NCI-H2227 (cell line): ENCODE measurements around the gene ATP10B.
"Not testable (repeated sequence)": the region's sequence is repeated elsewhere in the genome, so short reads cannot be mapped to it uniquely, and the experiment has no call there.

Experiments
- DNase-seq: peaks from one replicate; lab custom pipeline; 2025; ENCODE audit not compliant: unreplicated experiment; lab: John Stamatoyannopoulos, UW

The ATP10B gene

DNA sequence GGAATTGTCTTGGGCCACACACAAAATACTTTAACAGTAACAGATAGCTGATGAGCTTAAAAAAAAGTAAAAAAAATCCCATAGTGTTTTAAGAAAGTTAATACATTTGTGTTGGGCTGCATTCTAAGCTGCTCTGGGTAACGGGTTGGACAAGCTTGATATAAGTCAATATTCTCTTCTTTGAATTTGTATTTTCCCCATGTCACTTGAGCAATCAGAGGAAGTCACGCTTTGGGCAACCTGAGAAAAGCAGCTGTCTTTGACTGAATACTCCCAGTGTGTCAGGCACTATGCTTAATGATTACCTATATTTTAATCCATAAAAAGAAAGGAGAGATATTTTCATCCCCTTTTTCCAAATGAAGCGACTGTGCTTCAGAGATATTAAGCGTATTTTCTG, 84.9 kb downstream of the ATP10B start:
- DNase-seq = no peak

DNA sequence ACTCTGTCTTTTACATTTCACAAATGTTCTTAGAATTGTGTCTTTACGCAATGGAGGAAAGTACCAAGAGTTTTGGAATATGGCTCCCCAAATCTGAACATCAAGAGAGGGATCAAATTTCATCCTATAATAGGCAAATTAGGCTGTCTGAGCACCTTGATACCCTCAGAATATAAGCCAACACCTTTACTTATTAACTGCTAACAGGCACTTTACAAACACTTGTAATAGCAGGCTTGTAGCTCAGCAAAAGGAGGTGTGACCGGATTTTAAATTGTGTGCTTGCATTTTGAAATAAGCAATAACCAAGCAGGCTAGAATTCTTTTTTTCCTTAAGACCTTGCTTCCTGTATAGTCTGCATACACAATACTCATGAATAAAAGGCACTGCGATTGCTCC, 92.0 kb downstream of the ATP10B start:
- no peak for DNase-seq

DNA sequence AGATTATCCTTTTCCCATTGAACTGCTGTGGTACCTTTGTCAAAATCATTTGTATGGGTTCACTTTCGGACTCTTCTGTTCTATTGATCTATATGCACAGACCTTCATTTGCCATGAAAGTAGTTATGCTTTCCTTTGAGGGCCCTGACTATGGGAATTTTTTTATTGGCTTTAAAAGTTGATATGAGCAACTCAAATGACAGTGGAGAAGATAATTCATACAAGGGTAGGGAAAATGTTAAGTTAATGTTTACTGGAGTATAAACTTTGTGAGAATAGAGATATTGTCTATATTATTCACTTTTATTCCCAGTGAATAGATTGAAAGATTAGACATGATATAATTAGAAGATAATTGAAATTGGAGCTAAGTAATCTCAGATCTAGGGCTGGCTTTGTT, 94.8 kb downstream of the ATP10B start:
- no peak for DNase-seq

DNA sequence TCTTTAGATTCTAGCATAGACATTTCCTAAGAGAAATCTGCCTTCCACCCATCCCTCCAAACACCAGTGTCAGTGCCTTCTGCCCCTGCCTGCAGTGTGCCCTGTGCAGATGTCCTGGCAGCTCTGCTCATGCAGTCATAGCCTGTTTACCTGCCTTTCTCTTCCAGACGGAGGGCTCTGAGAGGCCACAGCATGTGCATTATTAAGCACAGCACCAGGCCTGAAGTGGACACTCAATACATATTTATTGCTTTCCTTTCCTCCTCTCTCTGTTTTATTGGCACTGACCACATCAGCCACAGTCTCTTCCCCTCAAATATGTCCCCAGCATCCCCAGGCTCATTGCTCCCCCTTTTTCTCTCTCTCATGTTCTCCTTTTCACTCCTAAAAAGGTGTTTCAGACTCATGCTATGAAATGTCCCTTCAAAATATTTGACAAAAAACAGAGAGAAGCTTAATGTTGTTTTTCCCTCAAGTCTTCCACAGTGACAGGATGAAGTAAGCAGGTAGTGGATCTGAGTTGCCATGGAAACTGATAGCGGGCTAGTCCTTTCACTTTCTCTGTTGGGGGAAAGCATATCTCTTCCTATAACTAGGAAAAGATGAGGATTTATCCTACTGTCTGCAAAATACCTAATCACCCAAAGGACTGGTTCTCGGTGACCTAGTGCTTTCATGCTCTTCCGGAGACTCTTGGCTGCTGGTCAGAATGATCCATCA, 100.9 kb downstream of the ATP10B start:
- no peak for DNase-seq

DNA sequence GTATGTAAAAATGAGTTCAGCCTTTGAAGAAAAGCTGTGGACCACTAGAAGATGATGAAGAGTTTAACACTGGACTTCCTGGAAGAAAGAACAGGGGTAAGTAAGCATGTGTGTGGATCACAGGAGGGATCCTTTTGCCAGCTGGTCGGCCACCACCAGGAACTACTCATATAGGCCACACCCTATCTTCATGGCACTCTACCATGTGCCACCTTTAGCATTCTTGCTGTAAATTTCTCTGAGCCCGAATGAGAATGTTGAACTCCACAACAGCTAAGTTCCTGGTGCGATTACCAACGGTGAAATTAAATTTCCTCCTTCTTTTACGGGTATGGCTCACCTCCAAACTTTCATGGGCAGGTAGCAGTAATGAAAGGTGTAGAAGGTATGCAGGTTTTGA, 102.3 kb downstream of the ATP10B start:
- no peak for DNase-seq

DNA sequence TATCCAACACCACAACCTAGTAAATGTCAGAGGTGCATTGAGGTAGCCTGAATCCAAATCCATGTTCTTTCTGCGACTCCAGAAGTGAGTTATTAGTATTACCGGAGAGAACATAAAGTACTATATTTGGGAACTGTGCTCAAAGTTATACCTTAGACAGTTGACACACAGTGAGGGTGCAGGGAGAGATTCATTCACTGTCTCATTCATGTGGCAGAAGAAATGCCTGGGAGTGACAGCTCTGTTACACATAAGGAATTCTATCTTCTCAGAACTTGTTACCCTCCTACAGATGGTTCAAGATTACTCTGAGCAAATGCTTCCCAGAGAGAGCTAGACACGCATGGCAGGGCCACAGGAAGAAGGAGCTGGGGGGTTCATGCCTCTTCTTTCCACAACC, 103.0 kb downstream of the ATP10B start:
- no peak for DNase-seq

DNA sequence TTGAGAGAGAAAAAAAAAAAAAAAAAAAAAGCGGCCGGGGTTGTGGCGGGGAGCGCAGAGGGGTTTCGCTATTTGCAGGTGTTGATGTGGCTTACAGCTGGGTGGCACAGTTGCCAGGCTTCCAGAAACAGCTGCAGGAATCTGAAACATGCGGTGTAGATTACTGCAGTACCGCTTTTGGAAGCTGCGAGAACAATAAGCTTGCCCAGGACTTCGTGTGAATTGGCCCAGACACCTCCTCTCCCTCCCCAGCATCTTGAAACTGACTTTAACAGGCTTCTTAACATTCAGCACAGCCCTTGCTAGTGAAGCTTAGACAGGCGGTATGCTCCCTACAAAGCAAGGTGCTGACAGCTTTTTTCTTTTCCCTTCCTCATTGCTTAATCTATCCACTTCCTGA, 104.0 kb downstream of the ATP10B start:
- DNase-seq = no peak

DNA sequence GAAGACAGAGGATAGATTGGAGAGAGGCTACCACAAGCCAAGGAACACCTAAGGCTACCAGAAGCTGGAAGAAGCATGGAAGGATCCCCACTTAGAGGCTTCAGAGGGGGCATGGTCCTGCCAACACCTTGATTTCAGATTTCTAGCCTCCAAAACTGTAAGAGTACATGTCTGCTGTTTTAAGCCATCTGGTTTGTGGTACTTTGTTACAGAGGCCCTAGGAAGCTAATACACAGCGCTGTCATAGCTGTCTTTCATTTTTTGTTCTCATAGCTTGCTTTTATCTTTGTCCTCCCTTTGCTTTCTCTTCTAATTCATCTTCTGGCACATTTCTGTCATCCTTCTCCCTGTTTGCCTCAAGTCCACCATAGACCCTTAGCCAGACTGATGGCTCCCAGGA, 104.5 kb downstream of the ATP10B start:
- DNase-seq = no peak

DNA sequence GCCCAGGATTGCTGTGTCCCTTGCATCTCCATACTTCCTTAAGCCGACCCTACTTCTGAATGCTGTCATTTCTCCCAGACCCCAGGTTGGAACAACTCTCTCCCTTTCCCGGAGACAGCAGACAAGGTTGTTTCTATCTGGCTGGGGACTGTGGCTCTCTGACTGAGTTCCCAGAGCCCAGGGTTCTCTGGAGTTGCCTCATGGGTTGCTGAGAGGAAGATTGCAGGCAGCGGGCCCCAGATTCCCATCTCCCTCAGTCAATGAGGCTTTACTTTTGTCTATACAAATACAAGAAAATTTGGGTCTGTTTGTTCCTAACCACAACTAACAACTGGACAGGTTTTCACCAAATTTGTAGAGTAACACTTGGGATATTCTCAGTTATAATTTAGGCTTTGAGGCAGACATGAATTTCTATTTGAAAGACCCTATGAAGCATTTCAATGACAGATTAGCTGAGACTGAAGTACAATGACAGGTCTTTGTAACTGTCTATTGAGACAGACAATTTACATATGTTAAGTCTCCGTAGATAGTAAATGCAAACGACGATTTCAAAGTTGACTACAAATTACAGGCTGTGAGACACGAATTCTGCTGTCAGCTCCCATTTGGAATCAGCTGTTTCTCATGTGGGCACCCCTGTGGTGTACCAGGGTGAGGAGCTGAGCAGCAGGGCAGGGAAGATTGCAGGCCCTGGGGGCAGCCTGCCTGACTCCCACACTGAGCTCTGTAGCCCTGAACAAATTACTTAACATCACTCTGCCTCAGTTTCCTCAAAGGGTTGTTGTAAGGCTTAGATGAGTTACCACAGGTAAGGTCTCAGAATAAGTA, 107.5 kb downstream of the ATP10B start:
- DNase-seq = no peak

DNA sequence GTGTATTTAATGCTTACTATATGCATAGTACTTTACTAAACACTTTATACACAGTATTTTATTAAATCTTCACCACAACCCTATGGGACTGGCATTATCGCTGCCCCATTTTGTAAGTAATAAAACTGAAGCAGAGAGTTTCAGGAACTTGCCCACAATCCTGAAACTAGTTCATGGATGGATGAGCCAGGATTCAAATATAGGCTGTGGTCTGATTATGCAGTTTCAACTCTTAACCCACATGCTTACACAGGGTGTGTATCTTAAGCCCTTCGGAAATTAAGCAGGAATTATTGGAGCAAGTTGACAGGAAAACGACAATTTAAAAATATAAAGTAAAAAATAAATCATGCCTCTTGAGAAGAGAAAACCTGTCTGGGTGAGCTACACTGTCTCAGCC, 109.0 kb downstream of the ATP10B start:
- DNase-seq = no peak

DNA sequence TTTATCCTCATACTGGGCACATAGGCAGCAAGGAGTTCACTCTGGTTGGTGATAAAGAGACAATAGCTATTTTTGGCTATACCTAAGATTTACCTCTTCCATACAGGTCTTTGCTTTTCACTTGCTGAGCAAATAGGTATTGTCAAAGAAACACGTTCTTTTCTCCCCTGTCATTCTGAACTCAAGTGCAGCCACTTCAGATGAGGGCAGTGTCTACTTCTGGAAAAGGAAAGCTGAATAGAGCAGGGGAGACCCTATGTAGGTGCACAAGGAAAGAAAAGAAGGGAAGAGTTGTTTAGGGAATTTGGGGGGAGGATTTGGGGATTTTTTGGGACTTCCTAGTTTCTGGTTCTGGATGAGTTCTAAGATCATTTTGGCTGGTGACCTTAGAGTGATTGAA, 109.6 kb downstream of the ATP10B start:
- DNase-seq = no peak

DNA sequence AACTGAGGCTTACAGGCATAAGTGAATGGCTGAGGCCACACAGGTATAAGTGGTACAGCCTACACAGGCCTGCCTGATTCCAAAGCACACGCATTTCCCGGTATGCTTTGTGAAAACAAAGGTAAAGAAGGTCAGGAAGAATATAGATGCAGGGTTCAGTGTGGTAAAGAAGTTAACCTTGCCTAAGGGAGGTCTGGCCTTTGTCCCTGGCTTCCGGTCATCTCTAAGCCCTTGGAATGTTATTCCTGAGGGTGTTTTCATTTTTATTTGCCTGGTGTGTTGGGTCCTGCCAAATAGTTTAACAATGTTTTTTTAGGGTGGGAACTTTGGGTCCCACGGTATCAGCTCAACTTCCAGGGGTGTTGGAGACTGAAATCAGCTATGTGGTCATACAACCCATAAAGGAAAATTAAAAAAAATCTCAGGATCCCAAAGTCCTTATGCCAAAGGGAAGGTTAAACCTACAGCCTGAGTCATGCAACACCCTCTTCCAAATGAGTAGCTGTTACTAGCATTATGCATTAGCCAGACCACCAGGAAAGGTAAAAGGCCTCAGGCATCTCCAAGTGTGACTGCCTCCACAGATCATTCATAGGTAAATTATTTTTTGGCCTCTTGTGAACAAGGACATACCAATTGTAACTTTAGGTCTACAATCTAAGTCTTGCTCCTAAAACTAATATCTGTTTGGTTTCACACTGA, 124.6 kb downstream of the ATP10B start:
- no peak for DNase-seq

DNA sequence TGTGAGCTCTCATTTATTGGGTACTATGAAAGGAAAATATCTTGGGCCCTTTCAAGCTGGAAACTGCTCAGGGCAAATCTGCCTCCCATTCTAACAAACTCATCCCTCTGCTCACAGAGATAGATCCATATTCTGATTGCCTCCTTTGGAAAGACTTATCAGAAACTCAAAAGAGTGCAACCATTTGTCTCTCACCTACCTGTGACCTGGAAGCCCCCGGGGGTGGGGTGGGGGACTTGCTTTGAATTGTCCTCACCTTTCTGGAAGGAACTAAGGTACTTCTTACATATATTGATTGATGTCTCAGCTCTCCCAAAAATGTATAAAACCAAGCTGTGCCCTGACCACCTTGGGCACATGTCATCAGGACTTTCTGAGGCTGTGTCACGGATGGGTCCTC, 125.3 kb downstream of the ATP10B start:
- no peak for DNase-seq

DNA sequence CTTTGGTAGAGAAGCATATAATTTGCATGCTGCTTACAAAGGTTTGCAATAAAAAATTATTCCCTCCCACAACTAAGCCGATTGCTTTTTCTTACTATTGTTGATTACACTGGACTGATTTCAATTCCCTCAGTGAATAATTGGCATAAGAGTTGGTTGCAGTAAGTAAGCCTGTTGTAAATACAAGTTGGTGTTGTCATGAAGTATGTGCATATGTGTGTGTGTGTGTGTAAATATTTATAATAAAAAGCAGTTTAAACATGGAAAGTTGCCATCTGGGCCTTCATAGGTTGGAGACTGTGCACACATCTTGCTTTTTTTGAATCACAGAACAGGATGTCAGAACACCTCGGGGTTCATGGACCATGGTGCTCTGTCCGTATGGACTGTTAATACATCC, 131.2 kb downstream of the ATP10B start:
- DNase-seq = no peak

DNA sequence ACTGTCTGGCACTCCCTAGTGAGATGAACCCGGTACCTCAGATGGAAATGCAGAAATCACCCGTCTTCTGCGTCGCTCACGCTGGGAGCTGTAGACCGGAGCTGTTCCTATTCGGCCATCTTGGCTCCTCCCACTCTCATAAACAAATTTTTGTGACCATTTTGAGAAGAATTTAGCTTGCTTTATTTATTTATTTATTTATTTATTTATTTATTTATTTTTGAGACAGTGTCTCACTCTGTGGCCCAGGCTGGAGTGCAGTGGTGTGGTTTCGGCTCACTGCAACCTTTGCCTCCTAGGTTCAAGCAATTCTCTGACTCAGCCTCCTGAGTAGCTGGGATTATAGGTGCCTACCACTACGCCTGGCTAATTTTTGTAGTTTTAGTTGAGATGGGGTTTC, 136.5 kb downstream of the ATP10B start:
- DNase-seq = not testable (repeated sequence)

DNA sequence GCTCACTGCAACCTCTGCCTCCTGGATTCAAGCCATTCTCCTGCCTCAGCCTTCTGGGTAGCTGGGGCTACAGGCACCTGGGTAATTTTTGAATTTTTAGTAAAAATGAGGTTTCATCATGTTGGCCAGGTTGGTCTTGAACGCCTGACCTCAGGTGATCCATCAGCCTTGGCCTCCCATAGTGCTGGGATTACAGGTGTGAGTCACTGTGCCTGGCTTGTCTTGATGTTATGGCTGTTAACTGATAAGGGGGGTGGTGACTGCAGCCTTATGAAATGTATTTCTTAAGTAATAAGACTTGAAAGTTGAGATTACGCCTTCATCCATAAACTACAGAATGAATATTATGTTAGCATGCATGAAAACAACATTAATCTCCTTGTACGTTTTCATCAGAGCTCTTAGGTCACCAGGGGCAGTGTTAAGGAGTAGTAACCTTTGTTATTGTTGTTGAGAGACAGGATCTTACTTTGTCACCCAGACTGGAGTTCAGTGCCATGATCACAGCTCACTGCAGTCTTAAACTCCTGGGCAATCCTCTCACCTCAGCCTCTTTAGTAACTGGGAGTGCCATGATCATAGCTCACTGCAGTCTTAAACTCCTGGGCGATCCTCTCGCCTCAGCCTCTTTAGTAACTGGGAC, 148.3 kb downstream of the ATP10B start:
- no peak for DNase-seq

DNA sequence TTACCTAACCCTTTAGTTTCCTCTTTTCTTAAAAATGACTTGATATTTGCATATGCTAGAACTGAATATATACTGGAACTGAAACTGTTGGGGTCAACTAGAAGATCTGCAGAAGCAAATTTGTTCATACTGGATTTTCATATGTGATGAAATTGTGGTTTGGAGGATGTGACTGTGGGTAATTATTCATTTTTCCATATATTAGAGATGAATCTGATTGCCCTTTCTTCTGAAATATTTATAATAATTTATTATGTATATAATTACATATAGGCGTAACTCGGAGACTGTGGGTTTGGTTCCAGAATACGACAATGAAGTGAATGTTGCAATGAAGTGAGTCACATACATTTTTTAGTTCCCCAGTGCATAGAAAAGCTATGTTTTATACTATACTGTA, 149.1 kb downstream of the ATP10B start:
- no peak for DNase-seq

DNA sequence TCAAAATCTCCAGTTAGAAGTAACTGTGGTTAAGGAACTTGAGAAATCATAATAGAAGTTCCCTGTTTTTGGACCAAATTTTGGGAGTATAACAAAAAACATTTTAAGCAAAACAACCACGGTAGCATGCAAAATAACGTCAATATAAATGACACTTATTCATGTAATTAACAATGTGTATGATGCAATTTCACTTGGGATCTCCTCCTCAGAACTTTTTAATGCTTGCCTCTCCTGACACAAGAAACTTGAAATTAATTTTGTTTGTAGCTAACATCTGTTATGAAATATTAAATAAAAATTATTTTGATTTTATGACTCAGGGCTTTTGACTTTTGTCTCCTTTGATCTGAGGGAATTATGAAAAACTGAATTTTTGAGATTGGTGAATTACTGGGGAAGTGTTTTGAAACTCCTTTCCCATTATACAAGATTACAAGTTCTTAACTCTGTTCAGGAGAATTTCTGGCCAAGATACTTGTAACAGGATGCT, 149.7 kb downstream of the ATP10B start:
- DNase-seq = no peak

DNA sequence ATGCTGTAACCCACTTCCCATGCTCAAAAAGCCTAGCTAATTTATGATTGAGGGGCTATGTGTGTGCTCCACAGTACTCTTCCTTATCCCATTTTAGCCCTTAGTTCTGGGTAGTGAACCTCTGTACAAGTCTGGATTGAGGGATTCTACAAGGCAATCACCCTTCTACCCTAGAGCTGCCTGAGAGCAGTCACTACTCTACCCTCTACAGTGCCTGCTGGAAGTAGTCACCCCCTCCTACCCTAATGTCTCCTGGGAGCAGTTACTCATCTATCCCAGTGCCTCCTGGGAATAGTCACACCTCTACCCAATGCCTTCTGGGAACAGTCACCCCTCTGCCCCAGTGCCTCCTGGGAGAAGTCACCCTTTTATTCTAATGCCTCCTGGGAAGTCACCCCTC, 150.6 kb downstream of the ATP10B start:
- DNase-seq = no peak

DNA sequence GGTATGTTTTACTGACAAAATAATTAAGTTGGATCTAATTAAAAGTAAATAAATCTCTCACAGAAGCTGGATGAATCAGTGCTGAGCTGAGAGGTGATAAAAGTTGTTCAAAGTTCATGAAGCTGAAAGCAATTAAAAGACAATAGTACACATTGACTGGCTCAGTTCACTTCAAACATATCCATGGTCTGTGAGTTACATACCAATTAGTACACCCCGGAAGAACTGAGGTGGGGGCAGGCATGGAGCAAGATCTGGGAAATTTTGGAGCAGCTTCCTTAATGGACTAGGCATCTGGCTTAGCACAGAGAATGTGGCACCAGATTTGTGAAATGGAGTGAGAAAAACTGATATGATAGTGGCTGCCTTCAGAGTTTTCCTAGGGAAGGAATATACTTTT, 152.7 kb downstream of the ATP10B start:
- no peak for DNase-seq

DNA sequence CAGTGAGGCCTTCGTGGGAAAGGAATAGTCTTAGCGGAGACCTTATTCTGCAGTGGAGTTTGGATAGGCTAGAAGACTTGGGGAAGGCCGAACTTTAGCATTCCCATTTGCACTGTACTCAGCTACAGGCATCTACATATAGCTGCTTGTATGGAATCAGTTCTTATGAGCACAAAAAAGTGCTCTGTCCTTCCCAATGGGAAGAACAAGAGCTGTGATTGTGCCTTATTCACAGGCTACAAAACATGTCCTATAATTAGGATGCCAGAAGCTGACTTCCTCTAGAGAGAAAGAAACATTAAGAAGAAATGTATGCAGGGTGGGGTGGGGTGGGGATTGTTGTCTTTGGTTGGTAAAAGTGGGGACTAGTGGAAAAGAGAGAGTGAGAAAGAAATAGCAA, 154.7 kb downstream of the ATP10B start:
- DNase-seq = no peak
